Ovary (tissue), 3 donors: ENCODE data around the gene LAMTOR5.

Source experiments
- POLR2A ChIP-seq: fragments of 450-650 bp; IDR thresholded peaks from one replicate; pipeline ENCODE4 v1.6.1; 2017; ENCODE audit warnings: antibody characterized with exemption, mild to moderate bottlenecking, moderate library complexity
- TF ChIP-seq, protein P1 (sequence below), 3 donors: fragments of 450-650 bp in 2 of 3; fragments of 200-600 bp in 1 of 3; IDR thresholded peaks; one replicate each; pipeline versions ENCODE4 v1.5.1 to v1.8.0; 2016 to 2022; ENCODE audit warnings: antibody characterized with exemption in 3 of 3, mild to moderate bottlenecking in 1 of 3
- donor health status: DM: no; HTN: no; CAD: no.

DNA sequence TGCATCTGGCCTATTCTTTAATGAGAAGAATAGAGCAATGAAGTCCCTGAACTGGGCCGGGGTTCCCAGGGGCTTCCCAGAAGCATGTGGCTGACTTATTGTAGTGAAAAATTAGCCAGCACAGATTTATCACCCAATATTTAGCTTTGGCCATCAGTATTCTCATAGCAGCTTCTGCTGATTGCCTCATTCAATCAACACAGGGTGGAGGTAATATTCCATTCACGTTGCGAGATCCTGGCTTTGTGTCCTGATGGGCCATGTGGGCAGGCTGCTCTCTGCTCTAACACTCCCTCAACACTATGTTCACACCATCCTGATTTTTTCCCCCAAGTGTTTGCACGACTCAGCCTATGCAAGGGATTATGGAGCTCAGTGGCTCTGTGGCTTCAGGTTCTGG, 21.5 kb upstream of the LAMTOR5 start:
- TF ChIP-seq, protein P1, sequence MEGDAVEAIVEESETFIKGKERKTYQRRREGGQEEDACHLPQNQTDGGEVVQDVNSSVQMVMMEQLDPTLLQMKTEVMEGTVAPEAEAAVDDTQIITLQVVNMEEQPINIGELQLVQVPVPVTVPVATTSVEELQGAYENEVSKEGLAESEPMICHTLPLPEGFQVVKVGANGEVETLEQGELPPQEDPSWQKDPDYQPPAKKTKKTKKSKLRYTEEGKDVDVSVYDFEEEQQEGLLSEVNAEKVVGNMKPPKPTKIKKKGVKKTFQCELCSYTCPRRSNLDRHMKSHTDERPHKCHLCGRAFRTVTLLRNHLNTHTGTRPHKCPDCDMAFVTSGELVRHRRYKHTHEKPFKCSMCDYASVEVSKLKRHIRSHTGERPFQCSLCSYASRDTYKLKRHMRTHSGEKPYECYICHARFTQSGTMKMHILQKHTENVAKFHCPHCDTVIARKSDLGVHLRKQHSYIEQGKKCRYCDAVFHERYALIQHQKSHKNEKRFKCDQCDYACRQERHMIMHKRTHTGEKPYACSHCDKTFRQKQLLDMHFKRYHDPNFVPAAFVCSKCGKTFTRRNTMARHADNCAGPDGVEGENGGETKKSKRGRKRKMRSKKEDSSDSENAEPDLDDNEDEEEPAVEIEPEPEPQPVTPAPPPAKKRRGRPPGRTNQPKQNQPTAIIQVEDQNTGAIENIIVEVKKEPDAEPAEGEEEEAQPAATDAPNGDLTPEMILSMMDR (IDR thresholded peaks at IDR 0.05) = no peak
- TF ChIP-seq POLR2A = no peak
